Esophagus (tissue), 2 donors: ENCODE results near the gene TBCC. TPM values are rescaled to one million over a fixed set of nuclear protein-coding genes. Genes with fewer than 3 reads are reported as not detected.

ENCODE experiments used
- polyA plus RNA-seq, 2 donors: library from polyadenylated mRNA; stranded (reverse); fragments of 200-250 nt; gene quantifications; one replicate each; pipeline ENCODE4 v1.2.3, GENCODE V29; 2013
- donor health status: healthy with polysubstance abuse.
- donor health status: Bipolar disorder and iron deficiency.

TBCC gene
- polyA plus RNA-seq, 2 donors: 17.7 to 18.4 TPM

Other genes with a start within 250 kb of the TBCC start
- 1 to 10 TPM; 5.5 to 7.7 TPM for gene UBR2, start 182.1 kb downstream of the TBCC start, polyA plus RNA-seq
- under 1 TPM; 0.14 to 0.21 TPM for gene PRPH2, start 23.5 kb downstream of the TBCC start, polyA plus RNA-seq
- 1 to 10 TPM; 2.4 to 3.0 TPM for gene BICRAL, start 35.9 kb upstream of the TBCC start, polyA plus RNA-seq
- 10 to 100 TPM; 32.7 to 39.4 TPM for gene RPL7L1, start 133.5 kb upstream of the TBCC start, polyA plus RNA-seq
- not detected for gene PTCRA, start 169.9 kb upstream of the TBCC start, polyA plus RNA-seq
- 10 to 100 TPM; 14.2 to 15.1 TPM for gene CNPY3, start 183.4 kb upstream of the TBCC start, polyA plus RNA-seq
- gene GNMT, start 214.7 kb upstream of the TBCC start, polyA plus RNA-seq: under 1 TPM; 0.18 to 0.67 TPM
- gene PEX6, start 233.1 kb upstream of the TBCC start, polyA plus RNA-seq: 10 to 100 TPM; 13.1 to 13.7 TPM
- 10 to 100 TPM; 16.7 to 17.4 TPM for gene PPP2R5D, start 238.5 kb upstream of the TBCC start, polyA plus RNA-seq